Endothelial cell (in vitro differentiated cells): ENCODE data around the gene FANCB. TPM values are rescaled to one million over a fixed set of nuclear protein-coding genes. Genes with fewer than 3 reads are reported as not detected.

Experiments
- DNase-seq: peaks from one replicate; pipeline ENCODE4 v3.0.0; 2021; ENCODE audit warnings: low spot score
- H3K27ac Mint-ChIP-seq: one replicate; pipeline ENCODE4 v1.8.0; 2021; ENCODE audit warnings: mixed read lengths, inconsistent platforms; ENCODE audit not compliant: unreplicated experiment
- H3K27me3 Mint-ChIP-seq: one replicate; pipeline ENCODE4 v1.8.0; 2021; ENCODE audit warnings: mild to moderate bottlenecking, moderate library complexity, mixed read lengths, inconsistent platforms; ENCODE audit not compliant: unreplicated experiment
- H3K36me3 Mint-ChIP-seq: one replicate; pipeline ENCODE4 v1.8.0; 2021; ENCODE audit warnings: mild to moderate bottlenecking, low read depth, mixed read lengths, inconsistent platforms; ENCODE audit not compliant: unreplicated experiment
- H3K4me1 Mint-ChIP-seq: one replicate; pipeline ENCODE4 v1.8.0; 2021; ENCODE audit warnings: mild to moderate bottlenecking, mixed read lengths, inconsistent platforms; ENCODE audit not compliant: unreplicated experiment
- H3K4me3 Mint-ChIP-seq: one replicate; pipeline ENCODE4 v1.8.0; 2021; ENCODE audit warnings: mild to moderate bottlenecking, mixed read lengths, inconsistent platforms; ENCODE audit not compliant: unreplicated experiment
- H3K9me3 Mint-ChIP-seq: one replicate; pipeline ENCODE4 v1.8.0; 2021; ENCODE audit warnings: mixed read lengths, inconsistent platforms; ENCODE audit not compliant: unreplicated experiment
- total RNA-seq: library from RNA; stranded (reverse); fragmentation: NEBNext Ultra II Directional; extraction: Animal tissue kit (Norgen Biotek cat#: 25700); gene quantifications from one replicate; pipeline ENCODE4 v1.2.1, GENCODE V29; 2021; ENCODE audit not compliant: unreplicated experiment
- TF ChIP-seq, protein P1 (sequence below): fragments of 200-600 bp; sonication (generic); IDR thresholded peaks from one replicate; pipeline ENCODE4 v1.5.0; 2021; ENCODE audit warnings: antibody characterized with exemption; ENCODE audit not compliant: unreplicated experiment

FANCB gene
- total RNA-seq, 1 donor from 2014 or later, result 6.0 TPM

DNA sequence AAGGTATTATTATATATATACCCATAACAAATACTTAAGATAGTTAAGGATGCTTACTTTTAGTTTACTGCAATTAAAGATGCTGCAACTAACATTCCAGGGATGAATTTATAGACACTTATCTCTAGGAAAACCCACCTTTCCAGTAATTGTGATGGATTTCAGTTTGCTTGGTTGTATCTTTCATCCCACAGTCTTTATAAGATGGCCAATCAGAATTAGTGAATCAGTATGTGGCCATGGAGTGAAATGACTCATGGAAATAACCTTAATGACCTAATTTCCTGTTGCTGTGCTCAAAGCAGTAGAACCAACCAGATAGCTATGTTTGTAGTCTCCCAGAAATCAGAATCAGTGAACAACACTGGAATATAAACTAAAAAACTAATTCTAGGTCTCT lies 26.7 kb upstream of the FANCB start:
- Mint-ChIP-seq H3K4me3 (no peak overlapping the region), H3K27ac (no peak overlapping the region), H3K9me3 (no peaks in the 10 kb centered on the region), H3K4me1 (no peaks in the 10 kb centered on the region), H3K36me3 (peaks cover 2% of the 10 kb centered on the region), H3K27me3 (no peaks in the 10 kb centered on the region)
- TF ChIP-seq, protein P1, sequence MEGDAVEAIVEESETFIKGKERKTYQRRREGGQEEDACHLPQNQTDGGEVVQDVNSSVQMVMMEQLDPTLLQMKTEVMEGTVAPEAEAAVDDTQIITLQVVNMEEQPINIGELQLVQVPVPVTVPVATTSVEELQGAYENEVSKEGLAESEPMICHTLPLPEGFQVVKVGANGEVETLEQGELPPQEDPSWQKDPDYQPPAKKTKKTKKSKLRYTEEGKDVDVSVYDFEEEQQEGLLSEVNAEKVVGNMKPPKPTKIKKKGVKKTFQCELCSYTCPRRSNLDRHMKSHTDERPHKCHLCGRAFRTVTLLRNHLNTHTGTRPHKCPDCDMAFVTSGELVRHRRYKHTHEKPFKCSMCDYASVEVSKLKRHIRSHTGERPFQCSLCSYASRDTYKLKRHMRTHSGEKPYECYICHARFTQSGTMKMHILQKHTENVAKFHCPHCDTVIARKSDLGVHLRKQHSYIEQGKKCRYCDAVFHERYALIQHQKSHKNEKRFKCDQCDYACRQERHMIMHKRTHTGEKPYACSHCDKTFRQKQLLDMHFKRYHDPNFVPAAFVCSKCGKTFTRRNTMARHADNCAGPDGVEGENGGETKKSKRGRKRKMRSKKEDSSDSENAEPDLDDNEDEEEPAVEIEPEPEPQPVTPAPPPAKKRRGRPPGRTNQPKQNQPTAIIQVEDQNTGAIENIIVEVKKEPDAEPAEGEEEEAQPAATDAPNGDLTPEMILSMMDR, result no peak
- DNase-seq, result no peak

DNA sequence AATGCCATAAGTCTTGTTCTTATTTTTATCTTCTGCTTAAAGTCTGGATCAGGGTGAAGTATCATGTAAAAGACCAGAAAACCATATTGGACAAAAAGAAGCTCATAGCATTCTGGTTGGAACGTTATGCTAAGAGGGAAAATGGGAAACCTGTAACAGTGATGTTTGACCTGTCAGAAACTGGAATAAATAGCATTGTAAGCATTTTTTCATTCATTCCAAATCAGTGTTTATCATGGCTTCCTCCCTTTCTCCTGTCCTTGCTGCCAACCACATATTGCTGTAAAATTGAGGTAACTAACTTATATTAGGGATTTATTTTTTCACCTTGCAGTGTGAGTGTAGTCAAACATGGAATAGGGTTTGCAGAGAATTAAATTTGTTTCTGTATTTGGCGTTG lies 24.2 kb upstream of the FANCB start:
- Mint-ChIP-seq H3K4me1 (no peaks in the 10 kb centered on the region), H3K27ac (no peak overlapping the region)
- TF ChIP-seq, protein P1, result no peak

DNA sequence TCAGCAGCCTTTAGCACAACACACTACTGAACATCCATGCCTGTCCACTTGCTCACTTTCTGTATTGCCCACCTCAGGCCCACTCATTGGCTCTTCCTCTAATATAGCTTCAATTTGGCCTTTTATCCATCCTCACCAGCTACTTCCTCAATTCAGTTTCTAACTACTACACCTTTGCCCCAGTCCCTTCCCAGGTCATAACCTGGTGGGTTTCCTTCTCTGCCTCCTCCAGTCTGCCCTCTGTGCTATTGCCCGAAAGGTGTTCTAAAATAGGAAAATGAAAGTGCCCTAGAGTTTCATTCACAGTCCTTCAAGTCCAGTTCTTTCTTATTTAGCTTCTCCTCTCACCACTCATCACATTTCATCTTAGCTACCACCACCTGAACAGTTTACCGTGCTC lies 23.4 kb upstream of the FANCB start:
- Mint-ChIP-seq H3K4me1 (no peaks in the 10 kb centered on the region), H3K27ac (peak overlapping the region; percentile 26), H3K9me3 (no peaks in the 10 kb centered on the region), H3K36me3 (no peaks in the 10 kb centered on the region), H3K27me3 (no peaks in the 10 kb centered on the region), H3K4me3 (no peak overlapping the region)
- no peak for DNase-seq
- TF ChIP-seq, protein P1, result no peak

More for the DNA sequence above, 24.2 kb upstream of the FANCB start:
- H3K4me3 Mint-ChIP-seq, result no peak overlapping the region
- no peak for DNase-seq
- no peaks in the 10 kb centered on the region for H3K36me3 Mint-ChIP-seq
- H3K27me3 Mint-ChIP-seq, result no peaks in the 10 kb centered on the region
- no peaks in the 10 kb centered on the region for H3K9me3 Mint-ChIP-seq

DNA sequence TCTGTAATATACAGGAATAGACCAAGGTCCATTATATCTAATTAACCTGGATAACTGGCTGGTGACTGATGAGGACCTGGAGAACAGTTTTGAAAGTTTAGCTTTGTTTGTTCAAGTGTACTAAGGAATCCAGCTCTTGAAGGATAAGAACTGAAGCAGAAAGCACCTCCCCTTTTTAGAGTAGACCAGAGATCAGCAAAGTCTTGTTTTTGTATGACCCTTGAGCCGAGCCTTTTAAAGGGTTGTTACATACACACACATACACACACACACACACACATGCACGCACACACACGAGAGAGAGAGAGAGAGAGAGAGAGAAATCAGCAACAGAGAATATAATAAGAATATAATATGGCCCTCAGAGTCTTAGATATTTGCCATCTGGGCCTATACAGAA lies 13.4 kb upstream of the FANCB start:
- Mint-ChIP-seq H3K27ac (no peak overlapping the region), H3K9me3 (no peaks in the 10 kb centered on the region), H3K27me3 (peaks cover 2% of the 10 kb centered on the region), H3K4me3 (no peak overlapping the region), H3K4me1 (peaks cover 6% of the 10 kb centered on the region), H3K36me3 (no peaks in the 10 kb centered on the region)
- DNase-seq, result no peak
- TF ChIP-seq, protein P1, result no peak

DNA sequence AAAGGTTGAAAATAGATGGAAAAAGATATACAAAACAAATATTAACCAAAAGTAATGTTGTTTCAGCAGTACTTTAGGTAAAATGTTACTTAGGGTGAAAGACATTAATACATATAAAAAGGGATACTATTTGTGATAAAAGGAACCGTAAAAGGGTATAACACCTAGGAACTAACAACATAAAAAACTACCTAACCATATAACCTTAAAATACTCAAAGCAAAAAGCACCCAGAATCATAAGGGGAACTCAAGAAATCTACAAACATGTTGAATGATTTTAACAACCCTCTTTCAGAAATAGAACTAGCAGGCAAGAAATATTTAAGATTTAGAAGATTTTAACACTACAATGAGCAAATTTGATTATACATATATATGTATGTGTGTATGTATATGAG lies 11.8 kb upstream of the FANCB start:
- Mint-ChIP-seq H3K9me3 (no peaks in the 10 kb centered on the region), H3K4me1 (peaks cover 3% of the 10 kb centered on the region), H3K36me3 (no peaks in the 10 kb centered on the region), H3K27ac (no peak overlapping the region), H3K4me3 (no peak overlapping the region), H3K27me3 (peaks cover 2% of the 10 kb centered on the region)
- TF ChIP-seq, protein P1, result no peak
- DNase-seq, result no peak
